Right atrium auricular region (tissue), 2 donors: ENCODE measurements around the gene PPP2R2C. TPM values are rescaled to one million over a fixed set of nuclear protein-coding genes. Genes with fewer than 3 reads are reported as not detected.

Experiments used
- DNase-seq: peaks from one replicate; pipeline ENCODE4 v3.0.0-alpha.2; 2019; ENCODE audit warnings: low spot score
- H3K27ac ChIP-seq, 2 donors: fragments of 200-600 bp; sonication (generic); 1 replicate in 1 of 2; 2 replicates in 1 of 2; pipeline ENCODE4 v1.5.1; 2016 to 2019
- H3K27me3 ChIP-seq, 2 donors: fragments of 200-600 bp; sonication (generic); one replicate each; pipeline versions ENCODE4 v1.5.1 to v1.6.0; 2017 to 2019
- H3K36me3 ChIP-seq: fragments of 200-600 bp; sonication (generic); one replicate; pipeline ENCODE4 v1.5.1; 2016
- H3K4me1 ChIP-seq, 2 donors: fragments of 200-600 bp; sonication (generic); one replicate each; pipeline versions ENCODE4 v1.5.1 to v1.6.0; 2017 to 2019
- H3K4me3 ChIP-seq, 2 donors: fragments of 200-600 bp; sonication (generic); 1 replicate in 1 of 2; 2 replicates in 1 of 2; pipeline ENCODE4 v1.5.1; 2017 to 2019; ENCODE audit warnings: mild to moderate bottlenecking in 1 of 2, moderate library complexity in 1 of 2
- H3K9me3 ChIP-seq, 2 donors: fragments of 200-600 bp; sonication (generic); one replicate each; pipeline ENCODE4 v1.5.1; 2019
- CTCF ChIP-seq, 2 donors: fragments of 200-600 bp; sonication (generic); IDR thresholded peaks; one replicate each; pipeline ENCODE4 v1.5.1; 2019; ENCODE audit warnings: antibody characterized with exemption in 2 of 2
- total RNA-seq, 2 donors: library from RNA; depleted of rRNA; stranded (reverse); fragments of >200 nt; gene quantifications; one replicate each; pipeline ENCODE4 v1.1.0, GENCODE V29; 2016

The PPP2R2C gene
- total RNA-seq, 2 donors from 2014 or later, result 4.6 to 5.7 TPM

GRCh38 chr4:6337331-6337935, 135.0 kb downstream of the PPP2R2C start:
- no peak for DNase-seq
- Histone ChIP-seq H3K27me3 (no peaks in the 10 kb centered on the region), H3K4me1 (peaks cover 0 to 4% of the 10 kb centered on the region in 2 donors), H3K27ac (no peak overlapping the region), H3K4me3 (no peak overlapping the region), H3K36me3 (no peaks in the 10 kb centered on the region), H3K9me3 (no peaks in the 10 kb centered on the region)
- TF ChIP-seq CTCF (IDR thresholded peaks at IDR 0.05), result no peak

- Histone ChIP-seq H3K4me1 (no peaks in the 10 kb centered on the region), H3K27ac (no peak overlapping the region), H3K4me3 (no peak overlapping the region), H3K27me3 (no peaks in the 10 kb centered on the region), H3K9me3 (no peaks in the 10 kb centered on the region), H3K36me3 (no peaks in the 10 kb centered on the region)
- DNase-seq, result no peak
- no peak for TF ChIP-seq CTCF (IDR thresholded peaks at IDR 0.05)
Observed at GRCh38 chr4:6336166-6336565, 136.2 kb downstream of the PPP2R2C start.

- Histone ChIP-seq H3K27me3 (no peaks in the 10 kb centered on the region), H3K4me1 (no peaks in the 10 kb centered on the region), H3K9me3 (no peaks in the 10 kb centered on the region), H3K27ac (no peak overlapping the region), H3K36me3 (no peaks in the 10 kb centered on the region), H3K4me3 (no peak overlapping the region)
- no peak for TF ChIP-seq CTCF (IDR thresholded peaks at IDR 0.05)
- DNase-seq, result no peak
Observed at GRCh38 chr4:6335040-6335590, 137.3 kb downstream of the PPP2R2C start.

GRCh38 chr4:6334203-6334887, 138.1 kb downstream of the PPP2R2C start:
- Histone ChIP-seq H3K9me3 (no peaks in the 10 kb centered on the region), H3K27me3 (no peaks in the 10 kb centered on the region), H3K36me3 (no peaks in the 10 kb centered on the region), H3K4me1 (no peaks in the 10 kb centered on the region), H3K4me3 (no peak overlapping the region), H3K27ac (no peak overlapping the region)
- no peak for TF ChIP-seq CTCF (IDR thresholded peaks at IDR 0.05)
- DNase-seq, result no peak

GRCh38 chr4:6333301-6334202, 138.9 kb downstream of the PPP2R2C start:
- DNase-seq, result no peak
- no peaks in the 10 kb centered on the region for H3K36me3 ChIP-seq
- no peaks in the 10 kb centered on the region for H3K4me1 ChIP-seq
- no peak overlapping the region for H3K4me3 ChIP-seq
- TF ChIP-seq CTCF (IDR thresholded peaks at IDR 0.05), result peak in 1 of 2 donors; percentile 38
- no peaks in the 10 kb centered on the region for H3K9me3 ChIP-seq
- no peak overlapping the region for H3K27ac ChIP-seq
- H3K27me3 ChIP-seq, result no peaks in the 10 kb centered on the region
